ENCODE data around the gene RPS6KA5.

Gene RPS6KA5

GRCh38 chr14:91062600-91062999 lies 2.2 kb upstream of the RPS6KA5 start:
- TF ChIP-seq POLR2AphosphoS5 (IDR thresholded peaks at IDR 0.05; ENCODE audit: low read depth): no peak
- H3K27me3 ChIP-seq (ENCODE audit: insufficient read depth, poor library complexity, severe bottlenecking): no peaks in the 10 kb centered on the region
- H3K4me3 ChIP-seq (replicated peaks; ENCODE audit: insufficient read depth, low read length): no peak overlapping the region
- no peak for DNase-seq (ENCODE audit: low read depth in 1 of 2, low spot score in 1 of 2)
- H3K27ac ChIP-seq (replicated peaks): peak overlapping the region; percentile 73

- Histone ChIP-seq H3K27ac (replicated peaks) (peak overlapping the region; percentile 75), H3K27me3 (ENCODE audit: insufficient read depth, poor library complexity, severe bottlenecking) (no peaks in the 10 kb centered on the region), H3K4me3 (replicated peaks; ENCODE audit: insufficient read depth, low read length) (peak overlapping the region; percentile 53)
- peak; percentile 71 for TF ChIP-seq POLR2AphosphoS5 (IDR thresholded peaks at IDR 0.05; ENCODE audit: low read depth)
- no peak for TF ChIP-seq SPI1 (IDR thresholded peaks at IDR 0.05; ENCODE audit: borderline replicate concordance, low read depth)
- DNase-seq (ENCODE audit: low read depth in 1 of 2, low spot score in 1 of 2): peak in 1 of 2 experiments; percentile 47
Observed at GRCh38 chr14:91061056-91061887, 831 bp upstream of the RPS6KA5 start.

GRCh38 chr14:91059576-91060350 lies 678 bp downstream of the RPS6KA5 start:
- Histone ChIP-seq H3K27ac (replicated peaks) (peak overlapping the region; percentile 95), H3K27me3 (ENCODE audit: insufficient read depth, poor library complexity, severe bottlenecking) (no peaks in the 10 kb centered on the region), H3K4me3 (replicated peaks; ENCODE audit: insufficient read depth, low read length) (peak overlapping the region; percentile 95)
- peak in 1 of 2 experiments; percentile 14 for DNase-seq (ENCODE audit: low read depth in 1 of 2, low spot score in 1 of 2)
- no peak for TF ChIP-seq REST (IDR thresholded peaks at IDR 0.05; ENCODE audit: insufficient replicate concordance, low read depth)
- no peak for TF ChIP-seq SPI1 (IDR thresholded peaks at IDR 0.05; ENCODE audit: borderline replicate concordance, low read depth)
- TF ChIP-seq POLR2AphosphoS5 (IDR thresholded peaks at IDR 0.05; ENCODE audit: low read depth): no peak
- TF ChIP-seq GABPA (IDR thresholded peaks at IDR 0.05; ENCODE audit: low read depth): no peak
- no peak for TF ChIP-seq CTCF (IDR thresholded peaks at IDR 0.05; ENCODE audit: insufficient read depth, low read length)

DNA sequence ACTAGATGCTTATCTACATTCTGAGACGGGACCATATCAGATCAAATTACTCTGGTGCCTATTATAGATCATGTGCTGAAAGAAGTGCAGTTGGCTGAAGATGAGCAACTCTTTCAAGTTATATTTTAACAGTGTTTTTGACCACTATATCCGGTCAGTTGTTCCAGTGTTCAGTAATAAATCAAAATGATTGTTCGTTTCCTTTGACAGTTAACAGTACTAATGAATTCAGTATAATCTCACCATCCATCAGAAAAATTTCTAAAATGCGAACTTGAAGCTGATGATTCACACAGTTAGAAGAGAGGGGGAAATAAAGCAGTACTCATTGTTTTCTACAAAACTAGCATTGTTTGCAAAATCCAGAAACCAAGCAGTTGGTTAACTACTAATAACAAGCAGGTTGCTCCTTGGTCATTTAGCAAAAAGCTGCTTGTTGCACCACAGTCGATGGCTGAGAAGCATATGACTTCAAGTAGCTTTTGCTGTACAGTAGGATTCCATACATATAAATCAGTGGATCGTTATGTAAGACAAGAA lies 2.3 kb downstream of the RPS6KA5 start:
- Histone ChIP-seq H3K27me3 (ENCODE audit: insufficient read depth, poor library complexity, severe bottlenecking) (no peaks in the 10 kb centered on the region), H3K4me3 (replicated peaks; ENCODE audit: insufficient read depth, low read length) (no peak overlapping the region), H3K27ac (replicated peaks) (no peak overlapping the region)
- no peak for DNase-seq (ENCODE audit: low read depth in 1 of 2, low spot score in 1 of 2)
- TF ChIP-seq REST (IDR thresholded peaks at IDR 0.05; ENCODE audit: insufficient replicate concordance, low read depth): no peak
- no peak for TF ChIP-seq CTCF (IDR thresholded peaks at IDR 0.05; ENCODE audit: insufficient read depth, low read length)
- TF ChIP-seq GABPA (IDR thresholded peaks at IDR 0.05; ENCODE audit: low read depth): no peak
- no peak for TF ChIP-seq SPI1 (IDR thresholded peaks at IDR 0.05; ENCODE audit: borderline replicate concordance, low read depth)
- no peak for TF ChIP-seq POLR2AphosphoS5 (IDR thresholded peaks at IDR 0.05; ENCODE audit: low read depth)

All from HL-60 (cell line).